ENCODE results near the gene PRMT1. TPM values are rescaled to one million over a fixed set of nuclear protein-coding genes. Genes with fewer than 3 reads are reported as not detected.
A peak's percentile ranks its signal among the peaks of the same experiment; 100 is the strongest.

Gene PRMT1
- total and polyA plus RNA-seq, 2 of the 13 experiments (the other 11 are each of a cell fraction or from before 2014, with no cell fraction given) = 324 to 374 TPM

DNA sequence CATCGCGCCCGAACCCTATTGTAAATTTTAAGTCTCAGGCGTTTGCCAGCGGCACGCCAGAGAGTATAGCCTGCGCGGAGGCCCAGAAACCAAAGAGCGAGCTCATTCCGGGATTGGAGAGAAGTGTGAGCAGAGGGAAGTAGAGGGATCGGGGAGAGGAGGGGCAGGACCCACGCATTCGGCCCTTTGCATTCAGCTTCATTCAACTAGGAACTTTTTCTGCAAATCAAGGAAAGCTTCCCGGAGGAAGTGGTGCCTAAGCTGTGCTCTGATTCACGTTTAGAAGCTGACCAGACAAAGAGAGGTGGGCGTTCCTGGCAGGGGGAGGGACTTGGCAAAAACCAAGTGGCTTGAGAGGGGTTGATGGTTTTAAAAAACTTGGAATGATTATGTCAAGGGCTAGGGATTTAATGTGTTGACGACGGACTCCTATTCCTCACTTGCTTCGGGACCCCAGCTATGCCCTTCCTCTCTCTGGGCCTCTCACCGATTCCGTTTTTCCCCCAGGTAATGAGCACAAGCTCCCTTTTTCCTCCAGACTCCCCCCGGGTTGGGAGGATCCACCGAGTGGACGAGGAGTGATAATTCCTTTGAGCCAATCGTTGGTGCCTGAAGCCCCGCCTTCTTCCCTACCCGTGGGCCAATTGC, 811 bp upstream of the PRMT1 start (continued):
- TF ChIP-seq KLF12 (CRISPR knock-in tag; IDR thresholded peaks at IDR 0.05; ENCODE audit: borderline replicate concordance) (no peak), ISL2 (CRISPR knock-in tag; IDR thresholded peaks at IDR 0.05) (peak; percentile 29; the same call in 1 of the 2 replicates), ZNF569 (CRISPR knock-in tag; IDR thresholded peaks at IDR 0.05; ENCODE audit: borderline replicate concordance) (no peak), NFIC (IDR thresholded peaks at IDR 0.05; ENCODE audit: low read length) (no peak), NRL (CRISPR knock-in tag; IDR thresholded peaks at IDR 0.05; ENCODE audit: borderline replicate concordance) (no peak)
- TF ChIP-seq, protein P1, sequence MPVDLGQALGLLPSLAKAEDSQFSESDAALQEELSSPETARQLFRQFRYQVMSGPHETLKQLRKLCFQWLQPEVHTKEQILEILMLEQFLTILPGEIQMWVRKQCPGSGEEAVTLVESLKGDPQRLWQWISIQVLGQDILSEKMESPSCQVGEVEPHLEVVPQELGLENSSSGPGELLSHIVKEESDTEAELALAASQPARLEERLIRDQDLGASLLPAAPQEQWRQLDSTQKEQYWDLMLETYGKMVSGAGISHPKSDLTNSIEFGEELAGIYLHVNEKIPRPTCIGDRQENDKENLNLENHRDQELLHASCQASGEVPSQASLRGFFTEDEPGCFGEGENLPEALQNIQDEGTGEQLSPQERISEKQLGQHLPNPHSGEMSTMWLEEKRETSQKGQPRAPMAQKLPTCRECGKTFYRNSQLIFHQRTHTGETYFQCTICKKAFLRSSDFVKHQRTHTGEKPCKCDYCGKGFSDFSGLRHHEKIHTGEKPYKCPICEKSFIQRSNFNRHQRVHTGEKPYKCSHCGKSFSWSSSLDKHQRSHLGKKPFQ (CRISPR knock-in tag; IDR thresholded peaks at IDR 0.05; ENCODE audit: insufficient replicate concordance) = no peak
- TF ChIP-seq, protein P2, sequence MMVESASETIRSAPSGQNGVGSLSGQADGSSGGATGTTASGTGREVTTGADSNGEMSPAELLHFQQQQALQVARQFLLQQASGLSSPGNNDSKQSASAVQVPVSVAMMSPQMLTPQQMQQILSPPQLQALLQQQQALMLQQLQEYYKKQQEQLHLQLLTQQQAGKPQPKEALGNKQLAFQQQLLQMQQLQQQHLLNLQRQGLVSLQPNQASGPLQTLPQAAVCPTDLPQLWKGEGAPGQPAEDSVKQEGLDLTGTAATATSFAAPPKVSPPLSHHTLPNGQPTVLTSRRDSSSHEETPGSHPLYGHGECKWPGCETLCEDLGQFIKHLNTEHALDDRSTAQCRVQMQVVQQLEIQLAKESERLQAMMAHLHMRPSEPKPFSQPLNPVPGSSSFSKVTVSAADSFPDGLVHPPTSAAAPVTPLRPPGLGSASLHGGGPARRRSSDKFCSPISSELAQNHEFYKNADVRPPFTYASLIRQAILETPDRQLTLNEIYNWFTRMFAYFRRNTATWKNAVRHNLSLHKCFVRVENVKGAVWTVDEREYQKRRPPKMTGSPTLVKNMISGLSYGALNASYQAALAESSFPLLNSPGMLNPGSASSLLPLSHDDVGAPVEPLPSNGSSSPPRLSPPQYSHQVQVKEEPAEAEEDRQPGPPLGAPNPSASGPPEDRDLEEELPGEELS (CRISPR knock-in tag; IDR thresholded peaks at IDR 0.05) = no peak
- TF ChIP-seq, protein P3, sequence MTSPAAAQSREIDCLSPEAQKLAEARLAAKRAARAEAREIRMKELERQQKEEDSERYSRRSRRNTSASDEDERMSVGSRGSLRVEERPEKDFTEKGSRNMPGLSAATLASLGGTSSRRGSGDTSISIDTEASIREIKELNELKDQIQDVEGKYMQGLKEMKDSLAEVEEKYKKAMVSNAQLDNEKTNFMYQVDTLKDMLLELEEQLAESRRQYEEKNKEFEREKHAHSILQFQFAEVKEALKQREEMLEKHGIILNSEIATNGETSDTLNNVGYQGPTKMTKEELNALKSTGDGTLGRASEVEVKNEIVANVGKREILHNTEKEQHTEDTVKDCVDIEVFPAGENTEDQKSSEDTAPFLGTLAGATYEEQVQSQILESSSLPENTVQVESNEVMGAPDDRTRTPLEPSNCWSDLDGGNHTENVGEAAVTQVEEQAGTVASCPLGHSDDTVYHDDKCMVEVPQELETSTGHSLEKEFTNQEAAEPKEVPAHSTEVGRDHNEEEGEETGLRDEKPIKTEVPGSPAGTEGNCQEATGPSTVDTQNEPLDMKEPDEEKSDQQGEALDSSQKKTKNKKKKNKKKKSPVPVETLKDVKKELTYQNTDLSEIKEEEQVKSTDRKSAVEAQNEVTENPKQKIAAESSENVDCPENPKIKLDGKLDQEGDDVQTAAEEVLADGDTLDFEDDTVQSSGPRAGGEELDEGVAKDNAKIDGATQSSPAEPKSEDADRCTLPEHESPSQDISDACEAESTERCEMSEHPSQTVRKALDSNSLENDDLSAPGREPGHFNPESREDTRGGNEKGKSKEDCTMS (CRISPR knock-in tag; conservative IDR thresholded peaks at IDR 0.05) = no peak
- TF ChIP-seq, protein P4, sequence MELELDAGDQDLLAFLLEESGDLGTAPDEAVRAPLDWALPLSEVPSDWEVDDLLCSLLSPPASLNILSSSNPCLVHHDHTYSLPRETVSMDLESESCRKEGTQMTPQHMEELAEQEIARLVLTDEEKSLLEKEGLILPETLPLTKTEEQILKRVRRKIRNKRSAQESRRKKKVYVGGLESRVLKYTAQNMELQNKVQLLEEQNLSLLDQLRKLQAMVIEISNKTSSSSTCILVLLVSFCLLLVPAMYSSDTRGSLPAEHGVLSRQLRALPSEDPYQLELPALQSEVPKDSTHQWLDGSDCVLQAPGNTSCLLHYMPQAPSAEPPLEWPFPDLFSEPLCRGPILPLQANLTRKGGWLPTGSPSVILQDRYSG (CRISPR knock-in tag; IDR thresholded peaks at IDR 0.05) = no peak

All from HepG2 (cell line).